T-helper 2 cell (primary cell): ENCODE data around the gene MRPS24.

ENCODE experiments used
- DNase-seq, 5 experiments: peaks; one replicate each; pipeline versions ENCODE4 v3.0.0 to v3.0.0-alpha.2; 2012 to 2022

MRPS24 gene

GRCh38 chr7:43876976-43877745 is 7.8 kb upstream of the MRPS24 start:
- no peak for DNase-seq

GRCh38 chr7:43876241-43876640 is 6.9 kb upstream of the MRPS24 start:
- no peak for DNase-seq

- no peak for DNase-seq
Measured at GRCh38 chr7:43873300-43873699, 4.0 kb upstream of the MRPS24 start.

GRCh38 chr7:43872406-43873110 is 3.2 kb upstream of the MRPS24 start:
- no peak for DNase-seq

GRCh38 chr7:43871064-43871463 is 1.7 kb upstream of the MRPS24 start:
- no peak for DNase-seq

DNA sequence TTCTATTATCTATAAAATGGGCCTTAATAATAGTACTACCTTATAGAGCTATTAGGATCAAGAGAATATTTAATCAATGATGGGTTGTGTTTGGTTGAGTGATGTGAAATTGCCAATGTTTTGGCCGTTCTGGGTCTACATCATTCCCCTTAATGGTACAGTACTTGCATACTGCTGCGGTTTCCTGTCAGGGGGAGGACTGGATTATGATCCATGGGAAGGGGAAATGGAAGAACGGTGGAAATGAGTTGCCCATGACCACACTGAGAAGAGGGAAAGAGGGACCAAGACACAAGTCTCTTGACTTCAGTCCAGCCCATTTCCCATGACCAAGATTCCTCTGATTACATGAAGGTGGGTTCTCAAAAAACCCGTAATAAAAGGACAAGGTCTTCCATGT is 999 bp upstream of the MRPS24 start:
- no peak for DNase-seq

- no peak for DNase-seq
Measured at GRCh38 chr7:43869867-43870240, 537 bp upstream of the MRPS24 start.

DNA sequence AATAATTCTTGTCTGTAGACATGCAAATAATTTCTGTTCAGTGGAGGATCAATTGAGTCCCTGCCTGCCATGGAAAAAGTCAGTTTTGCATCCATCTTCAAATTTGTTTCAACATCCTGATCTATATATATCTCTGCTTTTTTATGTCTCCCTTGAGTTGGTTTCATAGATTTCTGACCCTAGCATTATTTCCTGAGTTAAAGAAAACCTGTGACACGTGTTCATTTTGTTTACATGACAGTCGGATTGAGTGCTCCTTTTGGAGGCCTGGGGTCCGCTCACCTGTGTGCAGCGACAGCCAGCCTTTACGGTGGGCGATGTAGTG is 674 bp downstream of the MRPS24 start:
- DNase-seq: no peak

- no peak for DNase-seq
Measured at GRCh38 chr7:43868181-43868580, 1.1 kb downstream of the MRPS24 start.

- DNase-seq: no peak
Measured at GRCh38 chr7:43865277-43865676, 4.0 kb downstream of the MRPS24 start.

DNA sequence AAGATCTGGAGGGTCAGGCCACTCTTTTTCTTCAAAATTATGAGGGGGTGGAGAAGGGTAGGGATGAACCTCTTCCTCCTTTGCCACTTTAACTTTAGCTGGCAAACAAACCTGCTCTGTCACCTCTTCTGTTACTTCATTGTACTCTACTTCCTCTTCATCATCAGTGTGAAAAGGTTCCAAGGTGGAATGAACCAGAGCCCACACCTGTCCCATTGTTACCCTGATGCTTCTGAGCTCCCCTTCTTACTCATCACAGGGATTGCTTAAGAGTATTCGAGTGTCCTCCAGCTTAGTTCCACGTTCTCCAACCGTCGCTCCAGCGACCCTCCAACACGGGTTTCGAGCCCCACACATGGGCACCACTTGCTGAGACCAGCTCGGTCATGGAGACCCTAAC is 5.2 kb downstream of the MRPS24 start:
- DNase-seq: no peak

- DNase-seq: no peak
Measured at GRCh38 chr7:43856996-43857395, 12.3 kb downstream of the MRPS24 start.

DNA sequence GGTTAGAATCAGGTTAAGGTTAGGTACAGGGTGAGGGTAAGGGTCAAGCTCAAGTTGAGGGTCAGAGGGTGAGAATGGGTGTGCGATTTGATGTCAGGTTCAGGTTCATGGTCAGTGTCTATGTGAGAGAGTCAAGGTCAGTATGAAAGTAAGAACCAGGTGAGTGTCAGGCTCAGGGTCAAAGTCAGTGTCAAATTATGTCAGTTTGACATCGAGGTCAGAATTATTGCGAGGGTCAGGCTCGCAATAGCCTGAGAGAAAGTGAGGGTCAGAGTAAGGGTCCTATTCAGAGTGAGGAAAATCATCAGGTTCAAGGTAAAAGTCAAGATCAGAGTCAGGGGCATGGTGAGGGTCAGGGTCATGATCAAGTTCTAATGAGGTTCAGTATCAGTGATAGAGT is 13.0 kb downstream of the MRPS24 start:
- no peak for DNase-seq

DNA sequence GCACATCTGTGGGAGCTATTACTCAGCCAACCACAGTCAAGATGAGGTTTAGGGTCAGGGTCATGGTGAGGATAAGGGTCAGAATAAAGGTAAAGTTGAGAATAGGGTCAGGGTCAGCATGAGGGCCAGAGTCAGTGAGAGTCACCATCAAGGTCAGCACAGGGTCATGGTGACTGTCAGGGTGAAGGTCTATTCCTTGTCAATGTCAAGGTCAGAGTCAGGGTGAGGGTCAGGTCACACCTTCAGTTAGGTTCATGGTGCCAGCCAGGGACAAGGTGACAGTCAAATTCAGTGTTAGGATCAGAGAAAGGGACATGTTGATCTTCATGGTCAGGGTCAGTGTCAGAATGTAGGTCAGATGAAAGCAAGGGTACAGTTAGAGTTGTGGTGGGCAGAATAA is 14.1 kb downstream of the MRPS24 start:
- no peak for DNase-seq

DNA sequence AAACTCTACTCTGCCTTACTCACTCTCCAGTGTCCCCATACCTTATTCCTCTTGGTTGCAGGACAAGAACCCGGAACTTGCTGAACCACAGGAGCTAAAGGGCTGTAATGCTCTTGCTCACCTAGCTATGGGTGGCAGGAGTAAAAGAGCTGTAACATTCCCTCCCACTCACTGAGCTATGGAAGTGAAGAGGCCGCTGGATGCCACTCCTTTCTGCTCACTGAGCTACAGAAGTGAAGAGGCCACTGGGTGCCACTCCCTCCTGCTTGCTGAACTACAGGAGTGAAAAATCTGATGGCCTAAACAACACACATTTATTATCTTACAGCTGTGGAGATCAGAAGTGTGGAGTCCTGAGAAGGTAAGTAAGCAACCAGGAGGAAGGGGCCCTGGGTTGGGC is 17.5 kb downstream of the MRPS24 start:
- DNase-seq: no peak

- no peak for DNase-seq
Measured at GRCh38 chr7:43850348-43851116, 18.8 kb downstream of the MRPS24 start.

- DNase-seq: no peak
Measured at GRCh38 chr7:43849047-43849446, 20.3 kb downstream of the MRPS24 start.

- DNase-seq: no peak
Measured at GRCh38 chr7:43847496-43847895, 21.8 kb downstream of the MRPS24 start.

DNA sequence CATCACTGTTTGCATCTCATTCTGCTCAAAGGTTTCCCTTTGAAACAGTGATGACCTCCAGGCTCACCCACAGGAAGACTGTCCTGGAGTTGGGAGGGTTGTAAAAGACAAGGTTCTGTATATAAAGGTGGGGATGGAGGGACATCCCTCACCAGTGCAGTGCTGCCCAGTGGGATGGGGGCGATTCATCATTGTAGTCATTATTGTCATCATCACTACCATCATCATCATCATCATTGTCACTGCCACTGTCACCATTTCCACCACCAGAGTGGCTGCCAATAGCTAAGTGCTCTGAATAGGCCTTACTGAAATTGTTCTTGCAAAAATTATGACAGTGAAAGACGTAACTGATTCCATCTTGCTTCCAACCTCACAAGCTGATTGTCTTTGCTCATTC is 24.7 kb downstream of the MRPS24 start:
- DNase-seq: no peak

DNA sequence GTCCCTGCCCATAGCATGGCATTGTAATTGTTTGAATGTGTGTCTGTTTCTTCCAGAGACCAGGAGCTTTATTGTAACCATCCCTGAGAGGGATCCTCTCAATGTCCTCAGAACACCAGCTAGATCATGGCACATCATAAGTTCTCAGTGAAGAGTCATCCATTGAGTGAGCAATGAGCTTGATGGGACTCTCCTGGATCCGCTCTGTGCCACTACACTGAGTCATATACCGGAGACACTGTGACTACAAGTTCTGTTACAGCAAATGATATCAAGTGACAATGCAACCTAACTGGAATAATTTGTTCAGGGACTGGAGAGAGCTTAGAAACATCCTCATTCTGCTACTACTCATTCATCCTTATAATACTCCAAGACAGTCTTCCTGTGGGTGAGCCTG is 25.1 kb downstream of the MRPS24 start:
- no peak for DNase-seq

DNA sequence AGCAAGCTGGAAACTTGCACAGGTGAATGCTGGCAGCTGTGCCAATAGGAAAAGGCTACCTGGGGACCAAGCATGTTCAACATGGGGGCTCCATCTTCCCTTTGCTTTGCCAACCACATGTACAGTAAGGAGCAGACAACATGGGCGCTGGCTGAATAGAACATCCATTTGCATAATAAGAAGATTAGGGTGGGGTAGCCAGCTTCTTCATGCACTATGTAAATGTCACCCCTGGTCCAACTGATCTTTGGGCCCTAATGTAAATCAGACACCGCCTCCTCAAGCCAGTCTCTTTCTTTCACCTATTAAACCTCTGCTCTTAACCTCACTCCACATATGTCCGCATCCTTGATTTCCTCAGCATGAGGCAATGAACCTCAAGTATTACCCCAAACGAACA is 26.0 kb downstream of the MRPS24 start:
- no peak for DNase-seq

DNA sequence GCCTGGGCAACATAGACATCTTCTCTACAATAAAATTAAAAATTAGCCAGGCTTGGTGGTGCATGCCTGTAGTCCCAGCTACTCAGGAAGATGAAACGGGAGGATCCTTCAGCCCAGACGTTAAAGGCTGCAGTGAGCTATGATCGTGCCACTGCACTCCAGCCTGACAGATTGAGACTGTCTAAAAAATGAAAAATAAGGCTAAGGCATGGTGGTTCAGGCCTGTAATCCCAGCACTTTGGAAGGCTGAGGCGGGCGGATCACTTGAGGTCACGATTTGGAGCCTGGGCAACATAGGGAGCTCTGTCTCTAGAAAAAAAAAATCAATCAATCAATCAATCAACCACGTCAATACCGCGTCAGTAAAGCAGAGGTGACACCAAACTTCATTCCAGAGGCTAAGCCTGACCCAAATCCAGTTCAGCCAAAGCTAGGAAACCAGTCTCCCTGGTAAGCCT is 31.1 kb downstream of the MRPS24 start:
- no peak for DNase-seq

DNA sequence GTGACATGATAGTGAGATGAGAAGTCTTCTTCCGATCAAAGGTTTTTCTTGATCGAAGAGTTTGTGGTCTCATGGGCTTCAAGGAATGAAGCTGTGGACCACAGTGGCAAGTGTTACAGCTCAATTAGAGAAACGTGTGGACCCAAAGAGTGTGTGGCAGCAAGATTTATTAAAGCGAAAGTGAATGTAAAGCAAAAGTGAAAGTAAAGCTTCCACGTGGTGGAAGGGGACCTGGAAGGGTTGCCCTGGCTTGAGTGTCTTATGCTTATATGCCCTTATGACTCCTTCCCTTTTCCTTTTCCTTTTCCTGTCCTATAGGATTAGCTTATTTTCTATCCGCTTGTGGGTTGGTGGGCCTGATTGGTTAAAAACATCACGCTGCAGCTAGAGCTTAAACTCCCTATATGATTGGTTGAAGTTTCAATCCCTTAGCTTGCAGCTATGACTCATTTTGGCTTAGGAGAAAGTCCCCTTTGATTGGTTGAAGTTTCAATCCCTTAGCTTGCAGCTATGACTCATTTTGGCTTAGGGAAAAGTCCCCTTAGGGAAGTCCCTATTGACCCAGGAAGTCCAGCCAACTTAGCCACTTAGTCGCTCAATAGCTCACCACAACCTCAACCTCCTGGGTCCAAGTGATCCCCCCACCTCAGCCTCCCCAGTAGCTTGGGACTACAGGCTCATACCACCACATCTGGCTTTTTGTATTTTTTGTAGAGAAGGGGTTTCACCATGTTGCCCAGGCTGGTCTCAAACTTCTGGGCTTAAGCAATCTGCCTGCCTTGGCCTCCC is 34.7 kb downstream of the MRPS24 start:
- DNase-seq: peak in 3 of 5 experiments; percentile 13 to 83 (median 56)
